Measurements from ENCODE around the gene UBAC2.
"Not testable (repeated sequence)": the region's sequence is repeated elsewhere in the genome, so short reads cannot be mapped to it uniquely, and the experiment has no call there.

Gene UBAC2

DNA sequence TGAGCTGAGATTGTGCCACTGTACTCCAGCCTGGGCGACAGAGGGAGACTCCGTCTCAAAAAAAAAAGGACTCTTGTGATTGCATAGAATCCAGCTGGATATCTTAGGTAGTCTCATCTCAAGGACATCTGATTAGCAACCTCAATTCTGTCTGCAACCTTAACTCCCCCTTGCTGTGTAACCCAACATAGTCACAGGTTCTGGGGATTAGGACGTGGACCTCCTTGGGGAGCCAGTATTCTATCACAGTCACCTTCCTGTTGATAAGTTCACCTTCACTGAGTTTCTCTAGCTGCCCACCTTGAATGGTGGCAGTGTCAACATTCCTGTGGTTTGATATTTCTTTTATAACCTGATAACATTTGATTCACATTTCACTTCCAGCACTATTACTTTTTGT, 30.3 kb downstream of the UBAC2 start:
- no peak overlapping the region for H3K4me3 ChIP-seq (ENCODE audit: low read depth, low read length)
- POLR2A ChIA-PET = interaction anchor here (0.7 to 0.9 kb wide), 2 partner anchors 31 to 76 kb away, joined by 3 to 5 read pairs; partner anchors contain the start of genes GPR183 and UBAC2
- CTCF ChIA-PET = interaction anchor here (1.3 to 3.0 kb wide), 4 partner anchors 30 to 206 kb away, joined by 4 to 11 read pairs (median 8); partner anchors contain the start of gene UBAC2
- TF ChIP-seq, protein P1, sequence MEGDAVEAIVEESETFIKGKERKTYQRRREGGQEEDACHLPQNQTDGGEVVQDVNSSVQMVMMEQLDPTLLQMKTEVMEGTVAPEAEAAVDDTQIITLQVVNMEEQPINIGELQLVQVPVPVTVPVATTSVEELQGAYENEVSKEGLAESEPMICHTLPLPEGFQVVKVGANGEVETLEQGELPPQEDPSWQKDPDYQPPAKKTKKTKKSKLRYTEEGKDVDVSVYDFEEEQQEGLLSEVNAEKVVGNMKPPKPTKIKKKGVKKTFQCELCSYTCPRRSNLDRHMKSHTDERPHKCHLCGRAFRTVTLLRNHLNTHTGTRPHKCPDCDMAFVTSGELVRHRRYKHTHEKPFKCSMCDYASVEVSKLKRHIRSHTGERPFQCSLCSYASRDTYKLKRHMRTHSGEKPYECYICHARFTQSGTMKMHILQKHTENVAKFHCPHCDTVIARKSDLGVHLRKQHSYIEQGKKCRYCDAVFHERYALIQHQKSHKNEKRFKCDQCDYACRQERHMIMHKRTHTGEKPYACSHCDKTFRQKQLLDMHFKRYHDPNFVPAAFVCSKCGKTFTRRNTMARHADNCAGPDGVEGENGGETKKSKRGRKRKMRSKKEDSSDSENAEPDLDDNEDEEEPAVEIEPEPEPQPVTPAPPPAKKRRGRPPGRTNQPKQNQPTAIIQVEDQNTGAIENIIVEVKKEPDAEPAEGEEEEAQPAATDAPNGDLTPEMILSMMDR (IDR thresholded peaks at IDR 0.05; ENCODE audit: insufficient read depth, low read length, missing control alignments) = no peak
- no peak for DNase-seq (ENCODE audit: low read depth, low spot score)

DNA sequence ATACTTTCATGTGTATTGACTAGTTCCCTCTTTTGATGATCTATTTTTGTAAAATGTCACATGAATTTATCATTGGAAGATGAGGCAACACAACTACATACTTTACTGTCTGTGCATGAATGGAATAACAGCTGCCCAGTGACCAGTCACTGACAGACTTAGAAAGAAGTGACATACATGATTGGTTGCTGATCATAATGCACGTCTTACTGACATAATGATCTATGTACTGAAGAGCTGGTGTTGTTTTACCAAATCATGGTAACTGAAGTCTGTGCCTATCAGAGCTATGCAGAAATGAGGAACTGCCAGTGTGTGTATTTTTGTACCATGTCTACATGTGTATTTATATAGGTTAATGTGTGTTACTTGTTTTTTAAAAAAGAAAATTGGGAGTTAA, 31.1 kb downstream of the UBAC2 start:
- no peak for DNase-seq (ENCODE audit: low read depth, low spot score)
- TF ChIP-seq, protein P1 (IDR thresholded peaks at IDR 0.05; ENCODE audit: insufficient read depth, low read length, missing control alignments) = no peak
- ChIA-PET POLR2A (interaction anchor here (0.9 kb wide), 1 partner anchor 32 kb away, joined by 5 read pairs; the partner anchor contains the start of gene UBAC2), CTCF (interaction anchor here (1.3 to 3.0 kb wide), 5 partner anchors 31 to 205 kb away, joined by 4 to 11 read pairs (median 6); partner anchors contain the start of gene UBAC2)
- no peak overlapping the region for H3K4me3 ChIP-seq (ENCODE audit: low read depth, low read length)

DNA sequence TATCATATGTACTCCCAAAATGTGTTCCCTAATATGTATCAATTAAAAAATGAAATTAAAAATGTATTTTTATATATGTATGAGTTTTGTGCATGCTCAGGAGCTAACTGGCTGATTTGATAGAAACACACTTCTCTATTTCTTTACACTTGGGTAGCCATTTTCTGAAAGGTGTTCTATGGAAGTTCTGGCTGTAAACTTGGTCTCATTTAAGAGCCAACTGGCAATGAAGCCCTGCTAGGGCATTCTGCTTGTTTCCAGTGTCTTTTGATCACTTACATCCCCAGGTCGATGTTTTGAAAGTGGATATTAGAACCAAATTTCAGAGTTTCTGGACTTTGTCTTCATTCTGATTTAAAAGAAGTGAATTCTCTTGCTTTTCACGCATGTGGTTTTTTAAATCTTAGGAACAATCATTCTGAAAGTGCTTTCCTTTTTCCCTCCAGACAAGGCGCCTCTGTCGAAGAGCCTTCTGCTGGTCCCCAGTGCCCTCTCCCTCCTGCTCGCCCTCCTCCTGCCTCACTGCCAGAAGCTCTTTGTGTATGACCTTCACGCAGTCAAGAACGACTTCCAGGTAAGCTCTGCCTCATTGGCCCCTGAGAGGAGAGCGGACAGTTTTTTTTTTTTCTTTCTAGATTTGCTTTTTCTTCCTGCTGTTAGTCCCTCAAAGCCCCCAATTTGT, 37.5 kb downstream of the UBAC2 start:
- POLR2A ChIA-PET = no interaction called here
- DNase-seq (ENCODE audit: low read depth, low spot score) = no peak
- H3K4me3 ChIP-seq (ENCODE audit: low read depth, low read length) = no peak overlapping the region
- TF ChIP-seq, protein P1 (IDR thresholded peaks at IDR 0.05; ENCODE audit: insufficient read depth, low read length, missing control alignments) = no peak
- CTCF ChIA-PET = interaction anchor here (0.9 to 1.4 kb wide), 3 partner anchors 9 to 197 kb away, joined by 3 read pairs; no protein-coding TSS in a partner anchor

DNA sequence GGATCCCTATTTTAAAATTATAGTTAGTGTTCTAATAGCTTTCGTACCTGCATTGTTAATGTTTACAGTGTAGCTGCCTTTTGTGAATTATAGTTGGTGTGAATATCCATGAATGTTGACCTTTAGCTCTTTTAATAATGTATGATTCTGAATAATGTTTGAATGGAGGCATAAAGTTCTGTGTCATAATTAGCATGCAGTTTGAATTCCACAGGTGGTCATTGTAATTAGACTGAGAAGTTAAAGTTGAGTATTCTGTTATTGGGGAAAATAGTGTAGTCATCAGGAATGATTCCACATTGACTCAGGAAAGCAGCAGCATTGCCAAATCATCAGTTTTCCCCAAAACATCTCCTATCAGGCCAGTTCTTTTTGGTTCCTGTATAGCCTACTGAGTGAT, 45.4 kb downstream of the UBAC2 start:
- ChIA-PET CTCF (interaction anchor here (0.8 to 1.6 kb wide), 2 partner anchors 10 to 18 kb away, joined by 3 to 4 read pairs; no protein-coding TSS in a partner anchor), POLR2A (no interaction called here)
- H3K4me3 ChIP-seq (ENCODE audit: low read depth, low read length) = no peak overlapping the region
- TF ChIP-seq, protein P1 (IDR thresholded peaks at IDR 0.05; ENCODE audit: insufficient read depth, low read length, missing control alignments) = no peak
- DNase-seq (ENCODE audit: low read depth, low spot score) = no peak

DNA sequence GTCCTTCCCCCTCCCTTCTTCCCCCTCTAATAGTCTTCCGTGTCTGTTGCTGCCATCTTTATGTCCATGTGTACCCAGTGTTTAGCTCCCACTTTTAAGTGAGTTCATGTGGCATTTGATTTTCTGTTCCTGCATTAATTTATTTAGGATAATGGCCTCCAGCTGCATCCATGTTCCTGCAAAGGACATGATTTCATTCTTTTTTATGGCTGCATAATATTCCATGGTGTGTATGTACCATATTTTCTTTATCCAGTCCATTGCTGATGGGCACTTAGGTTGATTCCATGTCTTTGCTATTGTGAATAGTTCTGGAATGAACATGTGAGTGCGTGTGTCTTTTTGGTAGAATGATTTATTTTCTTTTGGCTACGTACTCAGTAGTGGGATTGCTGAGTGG, 48.5 kb downstream of the UBAC2 start:
- DNase-seq (ENCODE audit: low read depth, low spot score); POLR2A ChIA-PET; H3K4me3 ChIP-seq (ENCODE audit: low read depth, low read length): not testable (repeated sequence)
- CTCF ChIA-PET = interaction anchor here (0.7 to 1.4 kb wide), 2 partner anchors 73 to 187 kb away, joined by 3 read pairs; no protein-coding TSS in a partner anchor

DNA sequence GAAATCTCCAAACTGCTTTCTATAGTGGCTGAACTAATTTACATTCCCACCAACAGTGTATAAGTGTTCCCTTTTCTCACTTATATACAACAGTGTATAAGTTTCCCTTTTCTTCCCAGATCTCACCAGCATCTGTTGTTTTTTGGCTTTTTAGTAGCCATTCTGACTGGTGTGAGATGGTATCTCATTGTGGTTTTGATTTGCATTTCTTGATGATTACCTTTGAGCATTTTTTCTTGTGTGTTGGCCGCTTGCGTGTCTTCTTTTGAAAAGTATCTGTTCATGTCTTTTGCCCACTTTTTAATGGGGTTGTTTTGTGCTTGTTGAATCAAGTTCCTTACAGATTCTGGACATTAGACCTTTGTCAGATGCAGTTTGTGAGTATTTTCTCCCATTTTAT, 49.0 kb downstream of the UBAC2 start:
- POLR2A ChIA-PET; DNase-seq (ENCODE audit: low read depth, low spot score); H3K4me3 ChIP-seq (ENCODE audit: low read depth, low read length): not testable (repeated sequence)
- CTCF ChIA-PET = interaction anchor here (0.7 kb wide), 1 partner anchor 187 kb away, joined by 3 read pairs; no protein-coding TSS in a partner anchor

DNA sequence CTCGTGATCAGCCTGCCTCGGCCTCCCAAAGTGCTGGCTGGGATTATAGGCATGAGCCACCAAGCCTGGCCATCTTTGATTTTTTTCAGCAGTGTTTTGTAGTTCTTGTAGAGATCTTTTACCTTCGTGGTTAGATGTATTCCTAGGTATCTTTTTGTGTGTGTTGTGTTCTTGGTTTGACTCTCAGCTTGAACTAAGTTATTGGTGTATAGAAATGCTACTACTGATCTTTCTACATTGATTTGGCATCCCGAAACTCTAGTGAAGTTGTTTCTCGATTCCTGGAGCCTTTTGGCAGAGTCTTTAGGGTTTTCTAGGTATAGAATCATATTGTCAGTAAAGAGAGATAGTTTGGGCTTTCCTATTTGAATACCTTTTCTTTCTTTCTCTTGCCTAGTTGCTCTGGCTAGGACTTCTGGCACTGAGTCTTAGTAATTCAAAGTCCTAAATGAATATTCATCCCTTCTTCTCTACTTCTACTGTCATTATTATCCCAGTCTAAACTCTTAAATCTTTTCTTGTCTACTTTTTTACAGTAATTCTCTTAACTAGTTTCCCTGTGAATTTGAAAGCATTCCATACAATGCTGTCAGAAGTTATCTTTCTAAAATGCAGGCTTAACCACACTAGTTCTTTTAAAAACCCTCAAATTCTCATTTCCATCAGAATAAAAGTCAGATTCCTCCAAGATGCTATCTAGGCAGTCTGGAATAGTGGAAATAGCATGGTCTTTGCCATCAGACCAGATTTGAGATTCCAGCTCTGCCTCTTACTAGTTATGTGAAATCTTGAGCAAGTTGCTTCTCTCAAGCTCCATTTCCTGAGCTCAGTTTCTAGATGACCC, 50.5 kb downstream of the UBAC2 start:
- TF ChIP-seq, protein P1 (IDR thresholded peaks at IDR 0.05; ENCODE audit: insufficient read depth, low read length, missing control alignments) = no peak
- no peak for DNase-seq (ENCODE audit: low read depth, low spot score)
- POLR2A ChIA-PET = no interaction called here
- no peak overlapping the region for H3K4me3 ChIP-seq (ENCODE audit: low read depth, low read length)
- CTCF ChIA-PET = interaction anchor here (1.3 to 2.3 kb wide), 3 partner anchors 18 to 185 kb away, joined by 4 to 11 read pairs (median 5); no protein-coding TSS in a partner anchor

Measured in AG04449 (cell line).